H1 (cell line): ENCODE results near the gene NCK2. TPM values are rescaled to one million over a fixed set of nuclear protein-coding genes. Genes with fewer than 3 reads are reported as not detected.

Source experiments
- CTCF ChIA-PET: fragments of 300-600 bp; sonication (Branson Sonifier 250); formaldehyde crosslinking; loops from one replicate; lab custom pipeline; 2021; ENCODE audit not compliant: partially characterized antibody; lab: Charles Lee
- POLR2A ChIA-PET: fragments of 300-600 bp; sonication (Branson Sonifier 250); formaldehyde crosslinking; loops from one replicate; lab custom pipeline; 2021; ENCODE audit warnings: inconsistent platforms; ENCODE audit not compliant: partially characterized antibody; lab: Charles Lee
- DNase-seq, 2 experiments: peaks; one replicate each; pipeline versions ENCODE4 v3.0.0 to v3.0.0-alpha.2; 2010 to 2022; ENCODE audit warnings: low spot score in 2 of 2, low read depth in 1 of 2, mixed read lengths in 1 of 2
- FAIRE-seq: peaks from 2 replicates; lab custom pipeline; 2011; peaks lifted over from hg19 to GRCh38; lab: Jason Lieb, UNC
- H2AFZ ChIP-seq: 2 replicates; pipeline ENCODE4 v1.8.1; 2012; ENCODE audit warnings: low read length, inconsistent platforms
- H2AK5ac ChIP-seq: 2 replicates; pipeline ENCODE4 v1.6.1; 2013; ENCODE audit warnings: low read depth, low read length
- H2BK120ac ChIP-seq: replicated peaks from 2 replicates; pipeline ENCODE3; 2013; ENCODE audit warnings: low read depth, low read length, inconsistent platforms
- H2BK12ac ChIP-seq: 2 replicates; pipeline ENCODE4 v1.6.1; 2013; ENCODE audit warnings: low read depth, low read length
- H2BK15ac ChIP-seq: 2 replicates; pipeline ENCODE4 v1.6.1; 2013; ENCODE audit warnings: low read length
- H2BK20ac ChIP-seq: 2 replicates; pipeline ENCODE4 v1.6.1; 2013; ENCODE audit warnings: low read length
- H2BK5ac ChIP-seq: 2 replicates; pipeline ENCODE4 v1.6.1; 2013; ENCODE audit warnings: low read depth, low read length
- H3K14ac ChIP-seq: 2 replicates; pipeline ENCODE4 v1.6.1; 2013; ENCODE audit warnings: inconsistent platforms; ENCODE audit not compliant: insufficient read length
- H3K18ac ChIP-seq: 2 replicates; pipeline ENCODE4 v1.6.1; 2013; ENCODE audit warnings: low read length; ENCODE audit errors: extremely low read depth
- H3K23ac ChIP-seq: 2 replicates; pipeline ENCODE4 v1.6.1; 2013; ENCODE audit warnings: inconsistent platforms; ENCODE audit not compliant: insufficient read length
- H3K23me2 ChIP-seq: 2 replicates; pipeline ENCODE4 v1.6.1; 2013; ENCODE audit warnings: low read depth, low read length
- H3K27ac ChIP-seq: 2 replicates; pipeline ENCODE4 v1.6.1; 2011; ENCODE audit warnings: low read depth, low read length, inconsistent platforms
- H3K27me3 ChIP-seq, 4 experiments: replicated peaks in 1 of 4; 1 replicate in 1 of 4; 2 replicates in 3 of 4; pipeline versions ENCODE4 v1.6.1 to v1.8.1; 2011 to 2013; ENCODE audit warnings: low read length in 3 of 4, mild to moderate bottlenecking in 3 of 4, inconsistent platforms in 2 of 4, mixed read lengths in 2 of 4, moderate library complexity in 1 of 4; ENCODE audit not compliant: control insufficient read depth in 3 of 4, insufficient read depth in 3 of 4; ENCODE audit errors: extremely low read depth in 1 of 4
- H3K36me3 ChIP-seq, 4 experiments: 2 replicates each; pipeline versions ENCODE4 v1.6.1 to v1.8.1; 2011 to 2013; ENCODE audit warnings: mild to moderate bottlenecking in 4 of 4, low read length in 3 of 4, moderate library complexity in 2 of 4, control low read depth in 1 of 4, inconsistent platforms in 1 of 4; ENCODE audit not compliant: insufficient read depth in 4 of 4, control insufficient read depth in 2 of 4
- H3K4ac ChIP-seq: replicated peaks from 2 replicates; pipeline ENCODE3; 2013; ENCODE audit warnings: low read length, low read depth, mixed read lengths, inconsistent platforms; ENCODE audit not compliant: insufficient read length
- H3K4me1 ChIP-seq, 4 experiments: replicated peaks in 1 of 4; 1 replicate in 1 of 4; 2 replicates in 3 of 4; pipeline versions ENCODE4 v1.6.1 to v1.8.1; 2011 to 2013; ENCODE audit warnings: low read length in 3 of 4, inconsistent platforms in 2 of 4, mixed read lengths in 1 of 4; ENCODE audit not compliant: insufficient read depth in 4 of 4, control insufficient read depth in 3 of 4
- H3K4me2 ChIP-seq, 2 experiments: 2 replicates each; pipeline versions ENCODE4 v1.6.1 to v1.8.1; 2011 to 2013; ENCODE audit warnings: low read depth in 2 of 2, low read length in 2 of 2, control low read depth in 1 of 2, inconsistent platforms in 1 of 2, mild to moderate bottlenecking in 1 of 2; ENCODE audit not compliant: insufficient read depth in 1 of 2
- H3K4me3 ChIP-seq, 4 experiments: fragments of 200-600, 300-600 bp in 1 of 4; sonication (generic), shearing (Covaris generic), sonication (Bioruptor Twin) in 1 of 4; 2 replicates each; pipeline versions ENCODE4 v1.5.1 to v1.8.1; 2011 to 2016; ENCODE audit warnings: low read length in 4 of 4, low read depth in 3 of 4, control low read depth in 2 of 4, inconsistent platforms in 2 of 4, mild to moderate bottlenecking in 2 of 4, mixed read lengths in 1 of 4, moderate library complexity in 1 of 4; ENCODE audit not compliant: insufficient read depth in 2 of 4; ENCODE audit errors: extremely low read depth in 1 of 4
- H3K56ac ChIP-seq: replicated peaks from 2 replicates; pipeline ENCODE3; 2013; ENCODE audit warnings: low read depth, mild to moderate bottlenecking, mixed read lengths, low read length, inconsistent platforms; ENCODE audit not compliant: insufficient read length
- H3K79me1 ChIP-seq: 2 replicates; pipeline ENCODE4 v1.6.1; 2013; ENCODE audit warnings: low read depth, low read length, control low read depth
- H3K79me2 ChIP-seq, 2 experiments: 2 replicates each; pipeline versions ENCODE4 v1.6.1 to v1.8.1; 2012 to 2013; ENCODE audit warnings: low read length in 2 of 2, mild to moderate bottlenecking in 2 of 2, inconsistent platforms in 1 of 2; ENCODE audit not compliant: insufficient read depth in 2 of 2, control insufficient read depth in 1 of 2
- H3K9ac ChIP-seq, 4 experiments: replicated peaks in 1 of 4; 1 replicate in 1 of 4; 2 replicates in 3 of 4; pipeline versions ENCODE4 v1.6.1 to v1.8.1; 2011 to 2013; ENCODE audit warnings: low read depth in 3 of 4, low read length in 3 of 4, control low read depth in 2 of 4, mild to moderate bottlenecking in 2 of 4, moderate library complexity in 2 of 4, inconsistent platforms in 1 of 4; ENCODE audit errors: extremely low read depth in 1 of 4
- H3K9me3 ChIP-seq, 2 experiments: 2 replicates each; pipeline versions ENCODE4 v1.6.1 to v1.8.1; 2012 to 2013; ENCODE audit warnings: mild to moderate bottlenecking in 2 of 2, moderate library complexity in 2 of 2, control low read depth in 1 of 2, inconsistent platforms in 1 of 2, low read depth in 1 of 2, low read length in 1 of 2, mixed read lengths in 1 of 2; ENCODE audit not compliant: insufficient read depth in 2 of 2
- H4K20me1 ChIP-seq, 2 experiments: replicated peaks in 1 of 2; 2 replicates each; pipeline versions ENCODE3 to v1.8.1; 2011 to 2013; ENCODE audit warnings: inconsistent platforms in 2 of 2, low read length in 2 of 2, mild to moderate bottlenecking in 1 of 2; ENCODE audit not compliant: insufficient read depth in 2 of 2, control insufficient read depth in 1 of 2
- H4K5ac ChIP-seq: 2 replicates; pipeline ENCODE4 v1.6.1; 2013; ENCODE audit warnings: low read length, low read depth, mixed read lengths, inconsistent platforms; ENCODE audit not compliant: insufficient read length
- H4K8ac ChIP-seq: 2 replicates; pipeline ENCODE4 v1.8.0; 2013; ENCODE audit warnings: mild to moderate bottlenecking, moderate library complexity, low read length, inconsistent platforms; ENCODE audit not compliant: insufficient read depth; ENCODE audit errors: extremely low read depth
- H4K91ac ChIP-seq: replicated peaks from 2 replicates; pipeline ENCODE3; 2013; ENCODE audit warnings: low read length, mixed read lengths, inconsistent platforms; ENCODE audit not compliant: insufficient read length
- KDM4A ChIP-seq: IDR thresholded peaks from one replicate; pipeline ENCODE4 v1.7.1; 2012; ENCODE audit warnings: low read depth, mild to moderate bottlenecking, moderate library complexity, low read length, inconsistent platforms; ENCODE audit not compliant: severe bottlenecking
- RNF2 ChIP-seq: fragments of 200-900, 300-1000 bp; sonication (generic); IDR thresholded peaks from 2 replicates; pipeline ENCODE4 v1.7.1; 2016; ENCODE audit warnings: borderline replicate concordance, low read depth, mild to moderate bottlenecking, antibody characterized with exemption, low read length; ENCODE audit not compliant: poor library complexity, severe bottlenecking; ENCODE audit errors: missing control alignments
- SP1 ChIP-seq: IDR thresholded peaks from 2 replicates; pipeline ENCODE4 v1.6.1; 2011; ENCODE audit warnings: low read depth, low read length
- WGBS, 2 experiments: shearing (Covaris generic) in 1 of 2; methylation state at CpG; one replicate each; pipeline versions ENCODE4 v1.1.6 to v1.1.7; 2013 to 2015; ENCODE audit warnings: low lambda C conversion rate in 2 of 2, mixed read lengths in 2 of 2, inconsistent platforms in 1 of 2, low coverage in 1 of 2, missing lambda C conversion rate in 1 of 2; ENCODE audit not compliant: insufficient replicate concordance in 2 of 2, insufficient coverage in 1 of 2, insufficient read length in 1 of 2; ENCODE audit errors: extremely low coverage in 1 of 2, missing lambda C conversion rate in 1 of 2; 5-methylcytosine and 5-hydroxymethylcytosine counted together
- polyA plus RNA-seq, 7 experiments: library from polyadenylated mRNA; depleted of rRNA in 3 of 7; stranded (reverse) in 5 of 7; unstranded in 2 of 7; fragments of >200 nt in 5 of 7; fragments of 200-250 nt in 2 of 7; gene quantifications; 1 replicate in 5 of 7; 2 replicates in 1 of 7; 4 replicates in 1 of 7; pipeline versions ENCODE4 v1.2.1 to v1.2.3, GENCODE V29; 2011 to 2013; ENCODE audit warnings: missing spikeins in 2 of 7, mixed read lengths in 2 of 7
- total RNA-seq: library from RNA; stranded (reverse); fragmentation: NEBNext Ultra II Directional; extraction: Animal tissue kit (Norgen Biotek cat#: 25700); gene quantifications from 2 replicates; pipeline ENCODE4 v1.2.1, GENCODE V29; 2021

Gene NCK2
- total and polyA plus RNA-seq, 2 of the 8 experiments (the other 6 are each of a cell fraction or from before 2014, with no cell fraction given): 30.3 to 65.7 TPM

DNA sequence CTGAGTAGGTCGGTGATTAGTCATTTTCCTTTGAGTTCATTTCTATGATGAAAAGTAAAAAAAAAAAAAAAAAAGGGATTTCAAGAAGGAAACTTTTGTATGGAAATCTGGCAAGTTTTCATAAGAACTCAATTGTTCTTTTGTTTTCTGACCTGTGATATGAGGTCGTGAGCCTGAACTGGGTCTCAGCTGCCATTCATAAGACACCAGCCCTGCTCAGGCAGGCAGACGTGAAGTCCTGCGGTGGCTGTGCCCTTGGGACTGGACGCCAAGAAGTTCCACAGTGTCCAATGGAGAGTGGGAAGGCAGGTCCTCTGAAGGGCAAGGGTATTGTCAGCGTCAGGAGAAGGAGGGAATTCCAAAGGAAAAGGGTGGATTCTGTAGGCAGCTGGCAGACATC lies 183.9 kb downstream of the NCK2 start:
- Histone ChIP-seq H3K9me3 (no peaks in the 10 kb centered on the region), H3K23me2 (no peaks in the 10 kb centered on the region), H3K23ac (no peak overlapping the region), H3K14ac (no peak overlapping the region), H3K18ac (no peak overlapping the region), H2BK120ac (no peak overlapping the region), H2BK20ac (no peak overlapping the region), H3K27ac (no peak overlapping the region), H4K91ac (no peak overlapping the region), H3K4me3 (no peak overlapping the region), H2AFZ (no peak overlapping the region), H2AK5ac (no peak overlapping the region), H2BK5ac (no peak overlapping the region), H3K56ac (no peak overlapping the region), H3K36me3 (no peaks in the 10 kb centered on the region), H3K27me3 (no peaks in the 10 kb centered on the region), H3K4ac (no peak overlapping the region), H3K4me2 (no peak overlapping the region), H3K9ac (no peak overlapping the region), H3K79me2 (no peaks in the 10 kb centered on the region), H2BK12ac (no peak overlapping the region), H2BK15ac (no peak overlapping the region), H4K20me1 (no peaks in the 10 kb centered on the region), H4K8ac (no peak overlapping the region), H3K79me1 (no peaks in the 10 kb centered on the region), H3K4me1 (no peaks in the 10 kb centered on the region), H4K5ac (no peak overlapping the region)
- DNase-seq (no peak), FAIRE-seq (no peak)
- TF ChIP-seq SP1: no peak
- no peak for TF ChIP-seq RNF2
- no peak for TF ChIP-seq KDM4A
- ChIA-PET CTCF (interaction anchor here (2.7 kb wide), 1 partner anchor 9 kb away, joined by 16 read pairs; no protein-coding TSS in a partner anchor), POLR2A (no interaction called here)
- WGBS, 2 experiments: 83% methylated on average over 6 of the region's 6 CpGs; no CpG with 5 or more reads in 1 of the 2 experiments
